ENCODE results near the gene CSH1.
A peak's percentile ranks its signal among the peaks of the same experiment; 100 is the strongest.
"Not testable (repeated sequence)": the region's sequence is repeated elsewhere in the genome, so short reads cannot be mapped to it uniquely, and the experiment has no call there.

CSH1 gene

GRCh38 chr17:63892316-63893037 lies 3.9 kb downstream of the CSH1 start:
- DNase-seq (ENCODE audit: low spot score); POLR2A ChIA-PET (ENCODE audit: low non-redundant PET); CTCF ChIA-PET; H3K27ac ChIP-seq: not testable (repeated sequence)

DNA sequence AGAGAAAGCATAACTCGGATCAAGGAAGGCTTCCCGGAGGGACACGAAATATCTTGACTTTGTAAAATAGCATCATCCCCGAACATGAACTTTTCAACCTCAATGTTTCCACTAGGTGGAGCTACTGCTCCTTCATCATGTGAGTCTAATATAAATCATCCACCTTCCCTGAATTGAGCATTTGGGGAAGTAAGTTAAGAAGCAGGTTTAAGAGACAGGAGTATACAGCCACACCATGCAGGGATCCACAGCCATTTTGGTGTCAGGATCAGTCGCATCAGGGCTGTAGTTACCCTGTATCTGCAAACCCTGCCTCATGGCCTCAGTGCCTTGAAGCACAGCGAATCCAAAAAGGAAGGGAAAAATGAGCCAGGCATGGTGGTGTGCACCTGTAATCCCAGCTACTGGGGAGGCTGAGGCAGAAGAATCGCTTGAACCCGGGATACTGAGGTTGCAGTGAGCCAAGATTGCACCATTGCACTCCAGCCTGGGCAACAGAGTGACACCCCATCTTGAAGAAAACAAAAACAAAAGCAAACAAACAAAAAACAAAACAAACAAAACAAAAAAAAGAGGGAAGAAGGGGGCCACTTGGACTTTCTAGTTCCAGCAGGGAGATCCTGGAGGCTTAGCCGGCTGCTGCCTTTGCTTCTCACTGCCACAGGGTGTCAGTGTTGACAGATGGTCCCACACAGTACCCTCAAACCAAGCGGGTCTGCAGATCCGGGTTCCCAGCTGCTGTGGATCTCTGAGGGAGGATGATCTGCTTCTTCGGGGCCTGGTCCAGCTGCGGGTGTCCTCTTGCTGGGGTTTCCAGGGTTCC lies 7.1 kb downstream of the CSH1 start:
- TF ChIP-seq, protein P1, sequence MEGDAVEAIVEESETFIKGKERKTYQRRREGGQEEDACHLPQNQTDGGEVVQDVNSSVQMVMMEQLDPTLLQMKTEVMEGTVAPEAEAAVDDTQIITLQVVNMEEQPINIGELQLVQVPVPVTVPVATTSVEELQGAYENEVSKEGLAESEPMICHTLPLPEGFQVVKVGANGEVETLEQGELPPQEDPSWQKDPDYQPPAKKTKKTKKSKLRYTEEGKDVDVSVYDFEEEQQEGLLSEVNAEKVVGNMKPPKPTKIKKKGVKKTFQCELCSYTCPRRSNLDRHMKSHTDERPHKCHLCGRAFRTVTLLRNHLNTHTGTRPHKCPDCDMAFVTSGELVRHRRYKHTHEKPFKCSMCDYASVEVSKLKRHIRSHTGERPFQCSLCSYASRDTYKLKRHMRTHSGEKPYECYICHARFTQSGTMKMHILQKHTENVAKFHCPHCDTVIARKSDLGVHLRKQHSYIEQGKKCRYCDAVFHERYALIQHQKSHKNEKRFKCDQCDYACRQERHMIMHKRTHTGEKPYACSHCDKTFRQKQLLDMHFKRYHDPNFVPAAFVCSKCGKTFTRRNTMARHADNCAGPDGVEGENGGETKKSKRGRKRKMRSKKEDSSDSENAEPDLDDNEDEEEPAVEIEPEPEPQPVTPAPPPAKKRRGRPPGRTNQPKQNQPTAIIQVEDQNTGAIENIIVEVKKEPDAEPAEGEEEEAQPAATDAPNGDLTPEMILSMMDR (conservative IDR thresholded peaks at IDR 0.05; ENCODE audit: low read depth), result peak; percentile 59

DNA sequence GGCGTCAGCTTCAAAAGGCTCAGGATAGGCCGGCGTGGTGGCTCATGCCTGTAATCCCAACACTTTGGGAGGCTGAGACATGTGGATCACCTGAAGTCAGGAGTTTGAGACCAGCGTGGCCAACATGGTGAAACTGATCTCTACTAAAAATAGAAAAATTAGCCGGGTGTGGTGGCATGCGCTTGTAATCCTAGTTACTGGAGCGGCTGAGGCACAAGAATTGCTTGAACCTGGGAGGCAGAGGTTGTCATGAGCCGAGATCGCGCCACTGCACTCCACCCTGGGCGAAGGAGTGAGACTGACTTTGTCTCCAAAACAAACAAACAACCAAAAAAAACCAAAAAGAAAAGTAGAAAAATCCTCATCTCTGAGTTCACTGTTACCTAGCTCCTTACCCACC lies 11.3 kb downstream of the CSH1 start:
- CTCF ChIA-PET, result interaction anchor here (0.5 to 0.6 kb wide), 2 partner anchors 16 to 73 kb away, joined by 3 read pairs; no protein-coding TSS in a partner anchor
- DNase-seq (ENCODE audit: low spot score); H3K27ac ChIP-seq; POLR2A ChIA-PET (ENCODE audit: low non-redundant PET): not testable (repeated sequence)

More for the DNA sequence above, 7.1 kb downstream of the CSH1 start:
- H3K27ac ChIP-seq; DNase-seq (ENCODE audit: low spot score); POLR2A ChIA-PET (ENCODE audit: low non-redundant PET): not testable (repeated sequence)
- CTCF ChIA-PET, result interaction anchor here (0.5 to 0.7 kb wide), 4 partner anchors 40 to 974 kb away, joined by 3 to 5 read pairs (median 4); no protein-coding TSS in a partner anchor

- CTCF ChIA-PET, result interaction anchor here (0.7 kb wide), 1 partner anchor 162 kb away, joined by 3 read pairs; no protein-coding TSS in a partner anchor
- DNase-seq (ENCODE audit: low spot score); POLR2A ChIA-PET (ENCODE audit: low non-redundant PET); H3K27ac ChIP-seq: not testable (repeated sequence)
Observed at GRCh38 chr17:63882626-63883126, 13.7 kb downstream of the CSH1 start.

GRCh38 chr17:63881935-63882601 lies 14.3 kb downstream of the CSH1 start, which contains the start of gene GH2:
Gene GH2 (minus strand): TSS chr17:63881944. CDS start chr17:63881801, 143 bp downstream.
- ChIA-PET POLR2A (ENCODE audit: low non-redundant PET) (no interaction called here), CTCF (interaction anchor here (0.7 kb wide), 3 partner anchors 33 to 294 kb away, joined by 3 to 5 read pairs (median 3); no protein-coding TSS in a partner anchor)
- peak; percentile 79 for DNase-seq (ENCODE audit: low spot score)
- no peak within 1 kb of the TSS for H3K27ac ChIP-seq
- TF ChIP-seq, protein P1 (conservative IDR thresholded peaks at IDR 0.05; ENCODE audit: low read depth), result peak; percentile 75

GRCh38 chr17:63881337-63881736 lies 15.0 kb downstream of the CSH1 start:
- CTCF ChIA-PET, result interaction anchor here (0.7 to 1.1 kb wide), 4 partner anchors 33 to 295 kb away, joined by 3 to 5 read pairs (median 4); no protein-coding TSS in a partner anchor
- DNase-seq (ENCODE audit: low spot score); POLR2A ChIA-PET (ENCODE audit: low non-redundant PET); H3K27ac ChIP-seq: not testable (repeated sequence)

DNA sequence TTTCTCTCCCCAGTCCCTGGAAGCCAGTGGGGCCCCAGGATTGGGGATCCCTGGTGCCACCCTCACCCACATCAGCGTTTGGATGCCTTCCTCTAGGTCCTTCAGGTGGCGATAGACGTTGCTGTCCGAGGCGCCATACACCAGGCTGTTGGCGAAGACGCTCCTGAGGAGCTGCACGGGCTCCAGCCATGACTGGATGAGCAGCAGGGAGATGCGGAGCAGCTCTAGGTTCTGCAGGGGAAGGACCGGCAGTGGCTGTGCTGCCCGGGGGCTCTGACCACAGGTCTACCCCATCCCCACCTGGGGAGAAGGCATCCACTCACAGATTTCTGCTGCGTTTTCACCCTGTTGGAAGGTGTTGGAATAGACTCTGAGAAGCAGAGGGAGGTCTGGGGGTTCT lies 15.7 kb downstream of the CSH1 start:
- POLR2A ChIA-PET (ENCODE audit: low non-redundant PET), result no interaction called here
- no peak for DNase-seq (ENCODE audit: low spot score)
- CTCF ChIA-PET, result interaction anchor here (1.1 kb wide), 1 partner anchor 113 kb away, joined by 4 read pairs; no protein-coding TSS in a partner anchor
- no peak overlapping the region for H3K27ac ChIP-seq
- TF ChIP-seq, protein P1 (conservative IDR thresholded peaks at IDR 0.05; ENCODE audit: low read depth), result no peak

- POLR2A ChIA-PET (ENCODE audit: low non-redundant PET); H3K27ac ChIP-seq; DNase-seq (ENCODE audit: low spot score); CTCF ChIA-PET: not testable (repeated sequence)
Observed at GRCh38 chr17:63878413-63878812, 18.0 kb downstream of the CSH1 start.

DNA sequence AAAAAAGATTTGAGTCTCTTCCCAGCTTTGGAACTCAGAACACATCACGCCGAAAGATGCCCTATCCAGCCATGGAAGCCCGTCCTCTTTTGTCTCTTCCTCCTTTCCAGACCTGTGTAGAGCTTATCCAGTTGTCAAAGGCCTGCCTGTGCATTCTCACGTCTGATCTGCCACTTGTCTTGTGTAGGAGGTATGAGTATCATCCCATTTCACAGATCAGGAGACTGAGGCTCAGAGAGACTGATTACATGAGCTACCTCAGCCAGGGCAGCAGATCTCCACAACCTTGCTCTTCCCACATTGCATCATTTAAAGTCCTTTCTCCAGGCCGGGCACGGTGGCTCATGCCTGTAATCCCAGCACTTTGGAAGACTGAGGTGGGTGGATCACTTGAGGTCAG lies 21.7 kb downstream of the CSH1 start:
- CTCF ChIA-PET, result interaction anchor here (0.6 kb wide), 1 partner anchor 72 kb away, joined by 5 read pairs; no protein-coding TSS in a partner anchor

GRCh38 chr17:63874061-63874626 lies 22.2 kb downstream of the CSH1 start:
- CTCF ChIA-PET, result interaction anchor here (0.6 to 0.7 kb wide), 2 partner anchors 45 to 72 kb away, joined by 3 to 5 read pairs; no protein-coding TSS in a partner anchor
- POLR2A ChIA-PET (ENCODE audit: low non-redundant PET), result not testable (repeated sequence)

More for the DNA sequence above, 21.7 kb downstream of the CSH1 start:
- H3K27ac ChIP-seq; DNase-seq (ENCODE audit: low spot score); POLR2A ChIA-PET (ENCODE audit: low non-redundant PET): not testable (repeated sequence)

DNA sequence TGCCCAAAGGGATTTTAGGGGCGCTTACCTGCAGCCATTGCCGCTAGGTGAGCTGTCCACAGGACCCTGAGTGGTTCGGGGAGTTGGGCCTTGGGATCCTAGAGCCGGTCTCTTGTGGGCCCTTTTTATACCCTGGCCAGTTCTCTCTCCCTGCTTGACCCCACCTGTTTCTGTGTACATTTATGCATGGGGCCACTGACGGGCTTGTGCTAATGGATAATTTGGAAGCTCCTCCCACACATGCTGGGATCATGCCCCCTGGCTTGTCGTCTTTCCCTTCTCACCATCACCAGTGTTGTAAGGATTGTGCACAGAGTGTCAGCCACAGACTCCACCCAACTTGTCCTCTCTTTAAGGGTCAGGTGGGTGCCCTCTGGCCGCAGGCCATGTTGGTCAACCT lies 22.8 kb downstream of the CSH1 start, which contains the start of gene CSH2:
Gene CSH2, minus strand, starts transcription at position 101 of the 400 bp plus-strand sequence. Its CDS starts 63 bp downstream, at position 38.
- POLR2A ChIA-PET (ENCODE audit: low non-redundant PET); DNase-seq (ENCODE audit: low spot score); H3K27ac ChIP-seq: not testable (repeated sequence)
- CTCF ChIA-PET, result interaction anchor here (0.7 kb wide), 1 partner anchor 45 kb away, joined by 3 read pairs; no protein-coding TSS in a partner anchor

More at GRCh38 chr17:63874061-63874626, 22.2 kb downstream of the CSH1 start:
- DNase-seq (ENCODE audit: low spot score); H3K27ac ChIP-seq: not testable (repeated sequence)
